ENCODE data around the gene XRN1. TPM values are rescaled to one million over a fixed set of nuclear protein-coding genes. Genes with fewer than 3 reads are reported as not detected.

The XRN1 gene
- total RNA-seq = 100 to 1,000 TPM; 100 to 103 TPM

GRCh38 chr3:142447852-142448823 lies at the start of gene XRN1:
Gene XRN1 (minus strand): TSS chr3:142448037. CDS start chr3:142447944, 93 bp downstream.
- peak; percentile 96 for DNase-seq
- Mint-ChIP-seq H3K4me3 (peak within 1 kb of the TSS; percentile 90), H3K4me1 (peaks cover 26% of the 10 kb centered on the region), H3K9me3 (no peaks in the 10 kb centered on the region), H3K36me3 (ENCODE audit: low read depth) (peaks cover 54% of the 10 kb centered on the region), H3K27me3 (no peaks in the 10 kb centered on the region), H3K27ac (peak within 1 kb of the TSS; percentile 97)
- CTCF ChIA-PET = no interaction called here
- POLR2A ChIA-PET = interaction anchor here (0.6 to 3.4 kb wide), 7 partner anchors 23 to 938 kb away, joined by 3 to 40 read pairs (median 4); partner anchors contain the start of gene ATR

- no peaks in the 10 kb centered on the region for H3K4me1 Mint-ChIP-seq
- no peaks in the 10 kb centered on the region for H3K9me3 Mint-ChIP-seq
- H3K27me3 Mint-ChIP-seq = no peaks in the 10 kb centered on the region
- no peak overlapping the region for H3K27ac Mint-ChIP-seq
- POLR2A ChIA-PET = no interaction called here
- CTCF ChIA-PET = no interaction called here
- peaks cover 58% of the 10 kb centered on the region for H3K36me3 Mint-ChIP-seq (ENCODE audit: low read depth)
- no peak overlapping the region for H3K4me3 Mint-ChIP-seq
- no peak for DNase-seq
These were observed 47.3 kb upstream of the XRN1 start for GRCh38 chr3:142495103-142495502.

GRCh38 chr3:142492184-142492583 lies 44.3 kb upstream of the XRN1 start:
- Mint-ChIP-seq H3K36me3 (ENCODE audit: low read depth) (peaks cover 69% of the 10 kb centered on the region), H3K27me3 (no peaks in the 10 kb centered on the region), H3K27ac (no peak overlapping the region), H3K4me3 (no peak overlapping the region), H3K4me1 (no peaks in the 10 kb centered on the region), H3K9me3 (no peaks in the 10 kb centered on the region)
- CTCF ChIA-PET = no interaction called here
- no peak for DNase-seq
- POLR2A ChIA-PET = interaction anchor here (1.1 to 2.2 kb wide), 2 partner anchors 45 to 86 kb away, joined by 3 to 6 read pairs; partner anchors contain the start of genes ATR and XRN1

GRCh38 chr3:142489572-142490323 lies 41.9 kb upstream of the XRN1 start:
- H3K9me3 Mint-ChIP-seq = no peaks in the 10 kb centered on the region
- H3K27me3 Mint-ChIP-seq = no peaks in the 10 kb centered on the region
- no peak overlapping the region for H3K4me3 Mint-ChIP-seq
- DNase-seq = no peak
- H3K4me1 Mint-ChIP-seq = no peaks in the 10 kb centered on the region
- ChIA-PET CTCF (no interaction called here), POLR2A (no interaction called here)
- H3K27ac Mint-ChIP-seq = no peak overlapping the region
- H3K36me3 Mint-ChIP-seq (ENCODE audit: low read depth) = peaks cover 65% of the 10 kb centered on the region

- POLR2A ChIA-PET = no interaction called here
These were observed 37.1 kb upstream of the XRN1 start for GRCh38 chr3:142484912-142485435.

GRCh38 chr3:142481196-142481595 lies 33.4 kb upstream of the XRN1 start:
- Mint-ChIP-seq H3K27ac (no peak overlapping the region), H3K36me3 (ENCODE audit: low read depth) (peaks cover 58% of the 10 kb centered on the region), H3K4me1 (no peaks in the 10 kb centered on the region), H3K4me3 (no peak overlapping the region), H3K9me3 (peaks cover 17% of the 10 kb centered on the region), H3K27me3 (no peaks in the 10 kb centered on the region)
- CTCF ChIA-PET = no interaction called here
- no peak for DNase-seq
- POLR2A ChIA-PET = no interaction called here

More at GRCh38 chr3:142484912-142485435, 37.1 kb upstream of the XRN1 start:
- no peaks in the 10 kb centered on the region for H3K27me3 Mint-ChIP-seq
- CTCF ChIA-PET = no interaction called here
- peaks cover 6% of the 10 kb centered on the region for H3K9me3 Mint-ChIP-seq
- DNase-seq = no peak
- peaks cover 72% of the 10 kb centered on the region for H3K36me3 Mint-ChIP-seq (ENCODE audit: low read depth)
- no peak overlapping the region for H3K4me3 Mint-ChIP-seq
- H3K27ac Mint-ChIP-seq = no peak overlapping the region
- H3K4me1 Mint-ChIP-seq = no peaks in the 10 kb centered on the region

- ChIA-PET POLR2A (no interaction called here), CTCF (no interaction called here)
- DNase-seq = no peak
- Mint-ChIP-seq H3K27me3 (no peaks in the 10 kb centered on the region), H3K27ac (no peak overlapping the region), H3K9me3 (no peaks in the 10 kb centered on the region), H3K4me1 (no peaks in the 10 kb centered on the region), H3K36me3 (ENCODE audit: low read depth) (peaks cover 9% of the 10 kb centered on the region), H3K4me3 (no peak overlapping the region)
These were observed 23.0 kb upstream of the XRN1 start for GRCh38 chr3:142470826-142471225.

- no peaks in the 10 kb centered on the region for H3K9me3 Mint-ChIP-seq
These were observed 20.6 kb upstream of the XRN1 start for GRCh38 chr3:142468456-142468855.

GRCh38 chr3:142467768-142468167 lies 19.9 kb upstream of the XRN1 start:
- ChIA-PET CTCF (no interaction called here), POLR2A (no interaction called here)
- H3K4me1 Mint-ChIP-seq = no peaks in the 10 kb centered on the region
- DNase-seq = no peak
- H3K4me3 Mint-ChIP-seq = no peak overlapping the region
- H3K27ac Mint-ChIP-seq = no peak overlapping the region
- peaks cover 8% of the 10 kb centered on the region for H3K36me3 Mint-ChIP-seq (ENCODE audit: low read depth)
- no peaks in the 10 kb centered on the region for H3K27me3 Mint-ChIP-seq
- H3K9me3 Mint-ChIP-seq = no peaks in the 10 kb centered on the region

More at GRCh38 chr3:142468456-142468855, 20.6 kb upstream of the XRN1 start:
- DNase-seq = no peak
- H3K4me1 Mint-ChIP-seq = no peaks in the 10 kb centered on the region
- no peak overlapping the region for H3K4me3 Mint-ChIP-seq
- H3K36me3 Mint-ChIP-seq (ENCODE audit: low read depth) = peaks cover 13% of the 10 kb centered on the region
- ChIA-PET POLR2A (no interaction called here), CTCF (no interaction called here)
- no peak overlapping the region for H3K27ac Mint-ChIP-seq
- H3K27me3 Mint-ChIP-seq = no peaks in the 10 kb centered on the region

- Mint-ChIP-seq H3K9me3 (no peaks in the 10 kb centered on the region), H3K4me3 (no peak overlapping the region), H3K4me1 (no peaks in the 10 kb centered on the region), H3K27ac (no peak overlapping the region), H3K27me3 (no peaks in the 10 kb centered on the region), H3K36me3 (ENCODE audit: low read depth) (peaks cover 23% of the 10 kb centered on the region)
- POLR2A ChIA-PET = no interaction called here
- CTCF ChIA-PET = no interaction called here
- DNase-seq = no peak
These were observed 12.9 kb upstream of the XRN1 start for GRCh38 chr3:142460689-142461088.

- H3K4me3 Mint-ChIP-seq = no peak overlapping the region
- DNase-seq = no peak
- ChIA-PET POLR2A (no interaction called here), CTCF (no interaction called here)
- H3K36me3 Mint-ChIP-seq (ENCODE audit: low read depth) = peaks cover 25% of the 10 kb centered on the region
- no peaks in the 10 kb centered on the region for H3K4me1 Mint-ChIP-seq
- no peaks in the 10 kb centered on the region for H3K27me3 Mint-ChIP-seq
- no peaks in the 10 kb centered on the region for H3K9me3 Mint-ChIP-seq
- H3K27ac Mint-ChIP-seq = no peak overlapping the region
These were observed 12.1 kb upstream of the XRN1 start for GRCh38 chr3:142459929-142460328.

- POLR2A ChIA-PET = no interaction called here
- Mint-ChIP-seq H3K36me3 (ENCODE audit: low read depth) (peaks cover 24% of the 10 kb centered on the region), H3K27ac (no peak overlapping the region), H3K4me1 (no peaks in the 10 kb centered on the region), H3K27me3 (no peaks in the 10 kb centered on the region), H3K9me3 (no peaks in the 10 kb centered on the region), H3K4me3 (no peak overlapping the region)
- CTCF ChIA-PET = no interaction called here
- DNase-seq = no peak
These were observed 11.3 kb upstream of the XRN1 start for GRCh38 chr3:142459096-142459495.

- no peaks in the 10 kb centered on the region for H3K9me3 Mint-ChIP-seq
- ChIA-PET CTCF (no interaction called here), POLR2A (no interaction called here)
- H3K27ac Mint-ChIP-seq = no peak overlapping the region
- peaks cover 48% of the 10 kb centered on the region for H3K36me3 Mint-ChIP-seq (ENCODE audit: low read depth)
- H3K4me1 Mint-ChIP-seq = peaks cover 8% of the 10 kb centered on the region
- no peak overlapping the region for H3K4me3 Mint-ChIP-seq
- H3K27me3 Mint-ChIP-seq = no peaks in the 10 kb centered on the region
- DNase-seq = no peak
These were observed 3.0 kb upstream of the XRN1 start for GRCh38 chr3:142450881-142451280.
